ENCODE measurements around the gene DCAF17.
A peak's percentile ranks its signal among the peaks of the same experiment; 100 is the strongest.

Gene DCAF17, protein sequence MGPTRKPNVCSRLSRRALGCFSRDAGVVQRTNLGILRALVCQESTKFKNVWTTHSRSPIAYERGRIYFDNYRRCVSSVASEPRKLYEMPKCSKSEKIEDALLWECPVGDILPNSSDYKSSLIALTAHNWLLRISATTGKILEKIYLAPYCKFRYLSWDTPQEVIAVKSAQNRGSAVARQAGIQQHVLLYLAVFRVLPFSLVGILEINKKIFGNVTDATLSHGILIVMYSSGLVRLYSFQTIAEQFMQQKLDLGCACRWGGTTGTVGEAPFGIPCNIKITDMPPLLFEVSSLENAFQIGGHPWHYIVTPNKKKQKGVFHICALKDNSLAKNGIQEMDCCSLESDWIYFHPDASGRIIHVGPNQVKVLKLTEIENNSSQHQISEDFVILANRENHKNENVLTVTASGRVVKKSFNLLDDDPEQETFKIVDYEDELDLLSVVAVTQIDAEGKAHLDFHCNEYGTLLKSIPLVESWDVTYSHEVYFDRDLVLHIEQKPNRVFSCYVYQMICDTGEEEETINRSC

DNA sequence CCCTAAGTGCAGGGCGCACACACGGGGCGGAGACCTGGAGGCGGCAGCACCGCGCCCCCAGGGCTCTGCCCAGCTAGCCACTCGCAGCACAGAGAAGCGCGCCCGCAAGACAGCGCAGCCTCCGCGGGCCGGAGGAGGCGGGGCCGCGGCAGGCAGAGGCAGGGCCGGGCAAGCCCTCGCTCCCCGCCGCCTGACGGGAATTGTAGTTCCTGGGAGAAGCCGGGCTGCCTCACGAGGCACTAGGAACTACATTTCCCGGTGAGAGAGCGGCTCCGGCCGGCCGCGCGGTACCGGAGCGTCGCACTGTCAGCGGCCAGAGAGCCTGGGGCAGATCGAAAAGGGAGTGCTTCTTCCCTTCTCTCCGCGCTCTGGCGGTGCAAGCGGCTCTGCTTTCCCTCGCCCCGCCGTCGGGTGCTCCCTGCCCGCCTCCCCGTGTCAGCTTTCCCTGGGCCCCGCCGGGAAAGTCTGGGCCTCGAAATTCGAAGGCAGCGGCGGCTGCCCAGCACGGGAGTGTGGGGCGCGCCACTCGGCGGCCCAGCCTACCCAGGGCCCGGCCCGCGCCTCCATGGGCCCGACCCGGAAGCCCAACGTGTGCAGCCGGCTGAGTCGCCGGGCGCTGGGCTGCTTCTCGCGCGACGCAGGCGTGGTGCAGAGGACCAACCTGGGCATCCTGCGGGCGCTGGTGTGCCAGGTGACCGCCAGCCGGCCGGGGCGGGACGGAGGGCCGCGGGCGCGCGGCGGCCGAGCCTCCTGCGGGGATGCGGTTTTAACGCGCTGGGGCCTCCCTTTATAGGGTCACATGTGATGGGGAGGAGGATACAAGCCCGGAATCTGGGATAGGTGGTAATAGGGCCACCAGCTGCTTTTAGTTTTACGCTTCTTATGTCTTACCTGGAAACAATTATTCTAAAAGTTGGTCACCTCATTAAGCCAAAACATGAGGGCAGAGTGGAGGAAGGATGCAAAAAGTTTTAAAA, at the start of gene DCAF17:
Gene DCAF17 (plus strand): TSS at position 214 of the 977 bp plus-strand sequence. CDS start 352 bp downstream, at position 566.
- H3K4me3 ChIP-seq (ENCODE audit: low read depth, low read length, poor library complexity, severe bottlenecking) = peak within 1 kb of the TSS; percentile 67
- H3K4me2 ChIP-seq (ENCODE audit: low read length) = peak within 1 kb of the TSS; percentile 86
- peaks cover 11% of the 10 kb centered on the region for H3K9me3 ChIP-seq (ENCODE audit: low read length)
- peaks cover 57% of the 10 kb centered on the region for H3K36me3 ChIP-seq (ENCODE audit: insufficient read depth, low read length)
- H3K9ac ChIP-seq (ENCODE audit: low read length) = peak within 1 kb of the TSS; percentile 79
- H3K27ac ChIP-seq (ENCODE audit: low read depth, low read length, poor library complexity, severe bottlenecking) = peak within 1 kb of the TSS; percentile 84
- H3K9me2 ChIP-seq (ENCODE audit: low read depth, low read length) = no peaks in the 10 kb centered on the region
- H3K27me3 ChIP-seq (ENCODE audit: insufficient read depth, low read length) = no peaks in the 10 kb centered on the region
- H3K4me1 ChIP-seq (ENCODE audit: insufficient read depth, low read length, severe bottlenecking) = peaks cover 27% of the 10 kb centered on the region
- peaks cover 16% of the 10 kb centered on the region for H3K79me2 ChIP-seq (ENCODE audit: insufficient read depth, low read length)
- H2AFZ ChIP-seq (ENCODE audit: low read length) = no peak within 1 kb of the TSS
- TF ChIP-seq EZH2 (IDR thresholded peaks at IDR 0.05; ENCODE audit: borderline replicate concordance, low read length) (no peak), CTCF (IDR thresholded peaks at IDR 0.05; ENCODE audit: low read length) (no peak)
- no peaks in the 10 kb centered on the region for H3F3A ChIP-seq (ENCODE audit: insufficient read depth, low read length)
- no peaks in the 10 kb centered on the region for H4K20me1 ChIP-seq (ENCODE audit: insufficient read depth, low read length)

GRCh38 chr2:171386627-171387026, 47.4 kb upstream of the DCAF17 start:
- no peak overlapping the region for H2AFZ ChIP-seq (ENCODE audit: low read length)
- H3K79me2 ChIP-seq (ENCODE audit: insufficient read depth, low read length) = no peaks in the 10 kb centered on the region
- no peaks in the 10 kb centered on the region for H3K9me2 ChIP-seq (ENCODE audit: low read depth, low read length)
- H3K4me3 ChIP-seq (ENCODE audit: low read depth, low read length, poor library complexity, severe bottlenecking) = peak overlapping the region; percentile 43
- no peaks in the 10 kb centered on the region for H3K27me3 ChIP-seq (ENCODE audit: insufficient read depth, low read length)
- H3K4me1 ChIP-seq (ENCODE audit: insufficient read depth, low read length, severe bottlenecking) = peaks cover 57% of the 10 kb centered on the region
- H3K9me3 ChIP-seq (ENCODE audit: low read length) = no peaks in the 10 kb centered on the region
- H3K36me3 ChIP-seq (ENCODE audit: insufficient read depth, low read length) = no peaks in the 10 kb centered on the region; the same call in 1 of the 2 replicates
- H3F3A ChIP-seq (ENCODE audit: insufficient read depth, low read length) = peaks cover 13% of the 10 kb centered on the region
- H3K9ac ChIP-seq (ENCODE audit: low read length) = peak overlapping the region; percentile 49
- peak overlapping the region; percentile 60 for H3K4me2 ChIP-seq (ENCODE audit: low read length)
- no peaks in the 10 kb centered on the region for H4K20me1 ChIP-seq (ENCODE audit: insufficient read depth, low read length)
- H3K27ac ChIP-seq (ENCODE audit: low read depth, low read length, poor library complexity, severe bottlenecking) = peak overlapping the region; percentile 75
- TF ChIP-seq CTCF (IDR thresholded peaks at IDR 0.05; ENCODE audit: low read length) (no peak), EZH2 (IDR thresholded peaks at IDR 0.05; ENCODE audit: borderline replicate concordance, low read length) (no peak)

- Histone ChIP-seq H2AFZ (ENCODE audit: low read length) (no peak overlapping the region), H3F3A (ENCODE audit: insufficient read depth, low read length) (peaks cover 13% of the 10 kb centered on the region), H3K9me2 (ENCODE audit: low read depth, low read length) (no peaks in the 10 kb centered on the region), H3K36me3 (ENCODE audit: insufficient read depth, low read length) (no peaks in the 10 kb centered on the region; the same call in 1 of the 2 replicates), H3K4me3 (ENCODE audit: low read depth, low read length, poor library complexity, severe bottlenecking) (peak overlapping the region; percentile 43), H3K4me2 (ENCODE audit: low read length) (peak overlapping the region; percentile 60), H3K4me1 (ENCODE audit: insufficient read depth, low read length, severe bottlenecking) (peaks cover 57% of the 10 kb centered on the region), H3K9ac (ENCODE audit: low read length) (peak overlapping the region; percentile 49), H3K27me3 (ENCODE audit: insufficient read depth, low read length) (no peaks in the 10 kb centered on the region), H3K27ac (ENCODE audit: low read depth, low read length, poor library complexity, severe bottlenecking) (peak overlapping the region; percentile 75), H3K79me2 (ENCODE audit: insufficient read depth, low read length) (no peaks in the 10 kb centered on the region), H4K20me1 (ENCODE audit: insufficient read depth, low read length) (no peaks in the 10 kb centered on the region), H3K9me3 (ENCODE audit: low read length) (no peaks in the 10 kb centered on the region)
- TF ChIP-seq CTCF (IDR thresholded peaks at IDR 0.05; ENCODE audit: low read length) (no peak), EZH2 (IDR thresholded peaks at IDR 0.05; ENCODE audit: borderline replicate concordance, low read length) (no peak)
Measured at GRCh38 chr2:171387052-171387451, 47.0 kb upstream of the DCAF17 start.

Data from OCI-LY1 (cell line).